Astrocyte of the hippocampus (primary cell): ENCODE data around the gene APC2.

Experiments used
- DNase-seq: peaks from one replicate; pipeline ENCODE4 v3.0.0; 2011; ENCODE audit warnings: low read depth, low spot score

The APC2 gene

DNA sequence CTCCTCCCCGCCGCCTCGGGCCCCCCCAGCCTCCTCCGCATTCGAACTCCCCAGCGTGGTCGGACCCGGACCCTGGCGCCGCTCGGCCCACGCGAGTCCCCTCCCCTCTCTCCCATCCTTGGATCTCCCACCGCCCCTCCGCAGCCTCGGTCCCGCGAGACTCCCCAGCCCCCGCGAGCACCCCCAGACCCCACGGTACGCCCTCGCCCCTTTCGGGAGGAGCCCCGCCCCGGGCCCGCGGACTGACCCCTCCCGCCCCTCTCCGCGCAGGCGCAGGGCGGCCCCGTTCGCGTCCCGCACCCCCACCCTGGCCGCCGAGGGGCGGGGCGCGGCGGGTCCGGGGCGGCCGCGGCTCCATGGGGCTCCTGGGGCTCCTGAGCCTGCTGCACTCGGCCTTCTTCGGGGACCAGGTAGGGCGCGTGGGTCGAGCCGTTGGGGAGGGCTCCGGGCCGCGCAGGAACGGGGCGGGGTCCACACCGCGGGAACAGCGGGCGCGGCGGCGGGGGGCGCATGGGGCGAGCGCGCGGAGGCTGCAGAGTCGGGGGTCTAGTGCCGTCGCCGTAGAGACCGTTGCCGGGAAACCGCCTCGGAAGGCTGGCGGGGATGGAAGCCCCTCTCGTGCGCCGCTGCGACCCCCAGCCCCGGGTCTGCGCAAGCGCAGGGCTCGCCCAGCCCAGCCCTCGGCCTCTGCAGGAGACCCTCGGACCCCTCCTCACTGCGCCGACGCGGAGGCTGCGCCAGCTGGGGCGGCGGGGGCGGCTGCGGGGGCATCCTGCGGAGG lies 3.8 kb upstream of the APC2 start:
- peak; percentile 86 for DNase-seq

DNA sequence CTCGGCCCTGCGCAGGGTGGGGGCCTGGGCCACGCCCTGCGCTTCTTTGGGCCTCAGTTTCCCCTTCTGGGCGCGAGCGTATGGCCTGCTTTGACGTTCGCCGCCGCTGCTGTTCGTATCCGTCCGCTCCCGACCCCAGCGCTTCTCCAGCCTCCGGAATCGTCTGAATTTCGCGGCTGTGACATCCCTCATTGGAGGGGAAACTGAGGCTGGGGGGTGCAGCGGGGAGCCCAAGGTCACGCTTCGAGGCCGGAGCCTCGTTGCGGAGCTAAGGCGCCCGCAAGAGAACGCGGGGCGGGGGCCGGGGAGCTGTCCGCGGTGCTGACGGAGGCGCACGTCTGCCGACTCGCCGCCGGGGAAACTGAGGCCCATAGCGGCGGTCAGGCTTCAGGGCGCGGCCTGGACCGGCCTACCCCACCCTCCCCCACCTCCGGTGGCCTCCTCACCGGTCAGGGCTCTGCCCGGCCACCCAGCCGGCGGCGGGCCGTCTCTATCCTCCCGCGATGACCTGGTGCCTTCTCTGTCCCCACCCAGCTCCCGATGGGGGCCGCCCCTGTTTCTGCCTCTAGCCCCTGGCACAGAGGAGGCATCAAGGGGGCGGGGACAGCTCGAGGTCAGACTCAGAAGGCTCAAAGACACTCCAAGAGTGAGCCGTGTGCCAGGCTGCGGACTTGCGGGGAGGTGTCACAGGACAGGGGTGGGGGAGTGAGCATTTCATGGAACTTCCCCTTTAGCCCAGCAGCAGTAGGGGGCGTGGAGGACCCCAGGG lies 3.0 kb upstream of the APC2 start:
- peak; percentile 50 for DNase-seq

DNA sequence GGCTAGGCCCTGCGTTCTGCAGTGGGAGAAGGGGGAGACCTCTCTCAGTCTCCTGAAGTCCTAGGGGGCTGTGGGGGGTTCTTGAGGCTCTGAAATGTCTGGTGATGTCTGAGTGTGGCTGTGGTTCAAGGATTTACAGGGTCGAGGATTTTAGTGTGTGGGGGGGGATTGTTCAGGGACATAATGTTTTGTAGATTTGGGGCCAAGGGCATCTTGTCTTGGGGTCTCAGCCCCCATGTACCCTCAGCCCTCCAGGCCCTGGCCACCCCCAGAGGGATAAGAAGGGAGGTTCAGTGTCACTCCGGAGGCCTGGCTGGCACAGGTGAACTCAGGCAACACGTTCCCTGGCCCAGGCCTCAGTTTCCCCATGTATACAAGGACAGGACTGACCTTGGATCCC lies 2.4 kb upstream of the APC2 start:
- DNase-seq, result no peak

DNA sequence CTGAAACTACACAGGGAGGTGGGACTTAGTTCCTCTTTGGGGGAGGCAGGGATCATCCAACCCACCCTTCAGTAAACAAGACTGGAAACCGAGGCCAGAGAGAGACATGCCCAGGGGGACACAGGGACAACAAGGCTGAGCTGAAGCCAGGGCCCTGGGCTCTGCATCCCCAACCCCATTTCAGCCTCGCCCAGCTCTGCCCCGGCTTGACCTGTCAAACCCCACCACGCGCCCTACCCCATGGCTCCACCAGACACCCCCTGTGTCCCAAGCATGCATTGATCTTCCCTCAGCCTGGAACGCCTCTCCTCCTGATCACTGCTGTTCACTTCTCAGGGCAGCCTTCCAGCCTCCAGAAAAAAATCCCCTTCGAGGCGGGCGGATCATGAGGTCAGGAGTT lies 2.0 kb upstream of the APC2 start:
- no peak for DNase-seq

DNA sequence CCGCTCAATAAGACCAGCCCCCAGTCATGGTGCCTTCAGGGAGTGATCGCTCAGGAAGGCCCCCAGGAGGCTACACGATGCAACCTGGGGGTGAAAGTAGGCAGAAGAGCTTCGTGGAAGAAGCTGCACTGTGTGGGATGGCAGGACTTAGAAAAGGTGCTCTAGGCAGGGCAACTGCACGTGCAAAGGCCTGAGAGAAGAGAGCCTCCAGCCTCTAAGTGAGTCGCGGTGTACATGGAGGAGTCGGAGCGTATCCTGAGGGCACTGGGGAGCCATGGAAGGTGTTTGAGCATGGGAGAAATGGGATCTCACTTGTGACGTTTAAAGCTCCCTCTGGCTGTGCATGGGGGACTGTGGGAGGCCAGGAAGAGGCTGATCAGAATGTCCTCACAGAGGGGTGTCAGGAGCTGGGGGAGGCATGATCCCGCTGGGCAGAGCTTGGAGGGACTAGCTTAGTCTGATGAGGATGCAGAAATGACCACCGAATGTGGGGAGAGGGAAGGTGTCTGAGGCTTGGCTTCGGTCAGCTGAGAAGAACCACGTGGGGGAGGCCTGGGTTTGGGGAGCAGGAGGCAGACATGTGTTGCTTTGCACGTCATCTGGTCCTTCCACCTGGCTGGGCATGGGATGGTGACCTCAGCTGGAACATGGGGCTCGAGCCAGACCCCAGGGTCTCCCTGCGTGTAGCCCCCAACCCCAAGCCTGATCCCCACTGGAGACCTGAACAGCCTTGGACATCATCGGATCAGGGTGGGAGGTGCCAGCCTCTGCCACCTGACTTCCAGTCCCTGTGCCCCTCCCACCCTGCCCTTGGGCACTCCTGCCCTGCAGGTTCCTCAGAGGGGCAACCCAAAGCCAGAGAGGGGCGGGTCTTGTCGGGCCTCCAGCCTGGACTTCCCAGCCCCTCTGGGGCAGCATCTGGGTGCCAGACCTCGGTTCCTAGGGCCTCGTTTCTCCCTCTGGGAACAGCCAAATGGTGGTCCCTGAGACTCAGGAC lies 1.1 kb downstream of the APC2 start:
- DNase-seq, result no peak

DNA sequence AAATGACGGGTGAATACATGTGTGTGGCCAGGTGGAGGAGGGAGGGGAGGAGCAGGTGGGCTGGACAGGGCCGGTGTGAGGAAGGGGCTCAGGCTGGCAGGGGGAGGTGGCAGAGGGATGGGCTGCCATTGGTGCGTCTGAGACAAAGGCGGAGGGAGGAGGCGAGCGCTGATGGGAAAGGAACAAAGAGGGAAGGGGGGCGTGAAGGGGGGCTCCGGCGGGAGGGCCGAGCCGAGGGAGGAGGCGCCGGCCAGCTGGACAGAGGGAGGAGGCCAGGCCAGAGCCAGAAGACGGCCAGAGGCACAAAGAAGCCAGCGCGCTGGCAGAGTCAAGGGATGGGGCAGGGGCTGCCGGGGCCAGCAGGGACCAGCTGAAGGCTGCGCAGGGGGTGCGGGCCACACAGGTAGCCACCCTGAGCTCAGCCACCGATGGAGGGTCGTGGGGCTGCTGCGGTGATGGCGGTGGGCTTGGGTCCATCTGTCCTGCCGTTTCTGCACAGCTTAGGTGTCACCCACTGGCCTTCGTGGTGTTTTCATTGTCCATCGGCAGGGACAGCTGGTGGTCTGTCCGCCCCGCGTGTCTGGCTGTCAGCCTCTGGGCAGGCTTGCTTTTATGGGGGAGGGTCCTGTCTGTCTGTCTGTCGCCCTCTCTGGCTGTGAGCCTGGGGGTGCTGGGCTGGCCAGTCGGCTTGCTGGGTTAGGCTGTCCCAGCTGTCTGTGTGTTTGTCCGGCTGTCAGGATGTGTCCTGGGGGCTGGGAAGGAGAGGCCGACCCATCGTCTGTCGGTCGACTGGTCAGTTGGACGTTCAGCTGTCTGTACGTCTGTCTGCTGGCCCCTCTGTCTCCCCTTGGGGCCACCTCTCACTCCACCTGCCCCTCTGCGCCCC lies 2.2 kb downstream of the APC2 start:
- peak; percentile 51 for DNase-seq

DNA sequence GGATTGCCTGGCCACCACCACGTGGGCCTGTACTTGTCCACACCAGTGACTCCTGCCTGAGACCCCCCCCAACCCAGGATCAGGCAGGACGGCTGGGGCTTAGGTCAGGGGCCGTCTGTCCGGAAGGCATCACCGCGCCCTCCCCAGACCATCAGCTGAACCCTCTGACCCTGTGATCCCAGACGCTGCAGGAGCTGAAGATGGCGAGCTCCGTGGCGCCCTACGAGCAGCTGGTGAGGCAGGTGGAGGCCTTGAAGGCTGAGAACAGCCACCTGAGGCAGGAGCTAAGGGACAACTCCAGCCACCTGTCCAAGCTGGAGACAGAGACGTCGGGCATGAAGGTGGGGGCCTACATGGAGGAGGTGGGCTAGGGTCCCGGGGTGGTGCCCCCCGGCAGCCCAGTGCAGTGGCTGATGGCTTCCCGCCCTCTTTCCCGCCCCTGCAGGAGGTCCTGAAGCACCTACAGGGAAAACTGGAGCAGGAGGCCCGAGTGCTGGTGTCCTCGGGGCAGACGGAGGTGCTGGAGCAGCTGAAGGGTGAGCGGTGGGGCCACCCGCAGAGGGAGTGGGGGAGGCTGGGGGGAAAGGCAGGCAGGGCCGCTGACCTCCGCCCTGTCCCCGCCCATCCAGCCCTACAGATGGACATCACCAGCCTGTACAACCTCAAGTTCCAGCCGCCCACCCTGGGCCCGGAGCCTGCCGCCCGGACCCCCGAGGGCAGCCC lies 3.0 kb downstream of the APC2 start:
- DNase-seq, result no peak

DNA sequence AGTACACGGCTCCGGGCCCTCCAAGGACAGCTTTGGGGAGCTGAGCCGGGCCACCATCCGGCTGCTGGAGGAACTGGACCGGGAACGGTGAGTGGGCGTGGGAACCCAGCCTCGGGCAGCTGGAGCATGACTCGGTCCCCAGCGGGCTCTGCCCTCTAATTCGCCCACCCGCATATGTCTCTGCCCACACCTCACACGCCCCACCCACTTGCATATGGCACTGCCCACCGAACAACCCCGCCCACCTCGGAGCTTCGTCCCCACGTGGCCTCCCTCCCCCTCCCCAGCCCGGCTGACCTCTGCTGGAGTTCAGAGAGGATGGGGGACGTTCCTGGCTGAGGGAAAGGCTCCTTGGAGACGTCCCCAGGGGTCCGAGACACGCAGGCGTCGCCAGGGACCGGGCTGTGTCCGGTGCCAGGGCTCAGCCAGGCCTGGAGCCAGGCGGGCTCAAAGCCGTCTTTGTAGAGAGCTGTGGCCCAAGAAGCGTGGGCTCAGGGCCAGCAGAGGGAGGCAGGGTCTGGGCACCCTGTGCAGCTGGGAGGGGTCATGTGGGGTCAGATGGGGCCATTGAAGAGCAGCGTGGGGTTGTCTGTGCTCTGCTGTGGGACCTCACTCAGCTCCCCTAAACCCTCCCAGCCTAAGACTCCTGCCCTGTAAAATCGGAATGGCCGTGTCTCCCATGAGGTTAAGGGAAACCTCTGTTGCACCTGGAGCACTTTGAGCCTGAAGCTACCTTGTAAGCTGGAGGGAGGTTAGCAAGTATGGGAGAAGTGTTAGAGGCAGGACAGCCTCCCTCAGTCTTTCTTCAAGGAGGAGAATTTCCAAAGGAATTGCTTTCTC lies 3.8 kb downstream of the APC2 start:
- DNase-seq, result peak; percentile 71

DNA sequence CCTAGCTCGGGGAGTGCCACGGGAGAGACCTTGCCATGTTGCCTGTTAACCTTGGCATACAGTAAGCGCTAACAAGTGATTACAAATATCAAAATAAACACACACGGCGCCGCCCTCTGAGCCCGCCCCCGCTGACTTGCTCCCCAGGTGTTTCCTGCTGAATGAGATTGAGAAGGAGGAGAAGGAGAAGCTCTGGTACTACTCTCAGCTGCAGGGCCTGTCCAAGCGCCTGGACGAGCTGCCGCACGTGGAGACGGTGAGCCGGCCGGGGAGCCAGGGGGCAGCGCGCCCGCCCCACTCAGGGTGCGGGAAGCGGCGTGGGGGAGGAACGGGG lies 5.0 kb downstream of the APC2 start:
- DNase-seq, result no peak

DNA sequence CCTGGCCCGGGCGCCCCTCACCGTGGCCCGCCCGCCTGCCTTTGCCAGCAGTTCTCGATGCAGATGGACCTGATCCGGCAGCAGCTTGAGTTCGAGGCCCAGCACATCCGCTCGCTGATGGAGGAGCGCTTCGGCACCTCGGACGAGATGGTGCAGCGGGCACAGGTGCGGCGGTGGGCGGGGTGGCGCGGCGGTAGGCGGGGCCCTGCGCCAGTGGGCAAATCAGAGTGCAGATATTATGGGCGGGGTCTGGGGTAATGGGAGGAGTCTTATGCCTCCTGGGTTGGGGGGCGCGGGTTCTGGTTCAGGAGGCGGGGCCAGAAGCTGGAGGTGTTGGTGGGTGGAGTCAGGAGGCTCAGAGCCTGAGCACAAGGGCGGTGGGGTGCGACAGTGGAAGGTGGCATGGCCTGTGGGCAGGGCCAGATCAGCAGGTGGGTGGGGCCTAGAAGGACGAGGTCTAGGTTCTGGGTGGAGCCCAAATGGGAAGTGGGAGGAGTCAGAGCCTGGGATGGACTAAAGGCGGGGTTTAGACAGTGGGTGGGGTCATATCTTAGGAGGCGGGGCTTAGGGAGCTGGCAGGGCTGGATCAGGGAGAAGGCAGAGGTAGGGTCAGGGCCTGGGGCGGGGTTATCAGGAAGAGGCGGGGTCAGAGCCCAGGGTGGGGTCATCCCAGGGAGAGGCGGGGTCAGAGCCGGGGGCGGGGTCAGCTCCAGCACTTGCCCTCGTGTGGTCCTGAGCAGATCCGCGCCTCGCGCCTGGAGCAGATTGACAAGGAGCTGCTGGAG lies 5.6 kb downstream of the APC2 start:
- peak; percentile 49 for DNase-seq

DNA sequence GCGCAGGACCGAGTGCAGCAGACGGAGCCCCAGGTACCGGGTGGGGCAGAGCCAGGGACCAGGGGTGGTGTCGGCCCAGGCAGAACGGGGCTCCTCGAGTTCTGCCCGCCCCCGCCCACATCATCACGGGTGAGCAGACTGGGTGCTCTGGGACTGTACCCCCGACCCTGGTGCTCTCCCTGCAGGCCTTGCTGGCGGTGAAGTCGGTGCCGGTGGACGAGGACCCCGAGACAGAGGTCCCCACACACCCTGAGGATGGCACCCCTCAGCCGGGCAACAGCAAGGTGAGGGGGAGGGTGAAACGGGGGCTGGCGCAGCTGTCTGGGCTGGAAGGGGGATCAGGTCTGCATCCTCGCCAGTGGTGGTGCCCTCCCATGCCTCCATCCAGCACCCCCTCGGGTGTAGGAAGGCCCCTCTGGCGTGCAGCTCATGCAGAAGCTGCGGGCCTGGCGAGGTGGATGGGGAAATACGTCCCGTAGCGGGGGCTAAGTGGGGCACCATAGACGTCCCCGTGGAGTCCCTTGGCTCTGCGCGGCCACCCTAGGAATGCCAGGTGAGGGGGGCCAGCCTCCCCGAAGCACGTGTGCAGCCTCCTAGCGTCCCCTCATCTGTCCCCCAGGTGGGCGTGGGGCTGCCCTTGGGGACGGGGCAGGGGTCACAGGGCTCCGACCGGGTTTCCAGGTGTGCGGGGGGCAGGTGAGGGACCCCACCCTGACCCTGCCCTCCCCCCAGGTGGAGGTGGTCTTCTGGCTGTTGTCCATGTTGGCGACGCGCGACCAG lies 6.4 kb downstream of the APC2 start:
- DNase-seq, result no peak

DNA sequence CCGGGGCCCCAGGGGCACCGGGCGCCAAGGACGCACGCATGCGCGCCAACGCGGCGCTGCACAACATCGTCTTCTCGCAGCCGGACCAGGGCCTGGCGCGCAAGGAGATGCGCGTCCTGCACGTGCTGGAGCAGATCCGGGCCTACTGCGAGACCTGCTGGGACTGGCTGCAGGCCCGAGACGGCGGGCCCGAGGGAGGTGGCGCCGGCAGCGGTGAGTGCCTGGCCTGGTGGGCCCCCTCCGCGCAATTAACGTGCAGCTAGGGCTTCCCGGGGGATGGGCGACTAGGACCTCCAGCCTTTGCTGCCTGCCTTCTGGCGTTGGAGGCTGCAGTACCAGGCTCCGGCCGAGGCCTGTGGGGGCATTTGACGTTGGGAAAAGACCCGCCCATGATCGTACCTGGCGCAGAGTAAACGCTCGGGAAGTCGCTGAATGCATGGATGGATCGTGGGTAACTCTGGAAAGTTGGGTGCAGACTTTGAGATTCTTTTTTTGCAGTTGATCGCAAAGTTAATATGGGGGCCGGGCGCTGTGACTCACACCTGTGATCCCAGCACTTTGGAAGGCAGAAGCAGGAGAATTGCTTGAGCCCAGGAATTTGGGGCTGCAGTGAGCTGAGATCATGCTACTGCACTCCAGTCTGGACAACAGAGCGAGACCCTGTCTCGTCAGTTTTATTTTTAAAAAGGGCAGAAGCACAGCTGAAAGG lies 7.3 kb downstream of the APC2 start:
- no peak for DNase-seq

DNA sequence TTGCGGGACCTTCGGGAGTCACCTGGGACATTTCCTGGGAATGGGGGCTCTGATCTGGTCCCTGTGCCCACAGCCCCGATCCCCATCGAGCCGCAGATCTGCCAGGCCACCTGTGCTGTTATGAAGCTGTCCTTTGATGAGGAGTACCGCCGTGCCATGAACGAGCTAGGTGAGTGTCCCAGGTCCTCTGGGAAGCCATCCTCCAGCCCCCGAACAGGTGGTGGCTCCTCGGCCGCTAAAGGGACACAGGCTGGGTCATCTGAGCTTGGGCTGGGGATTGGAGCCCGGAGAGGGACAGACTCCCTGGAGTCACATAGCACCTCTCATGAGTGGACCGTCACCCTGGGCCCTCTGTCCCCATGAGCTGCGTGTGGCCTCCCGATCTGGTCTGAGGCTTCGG lies 8.0 kb downstream of the APC2 start:
- no peak for DNase-seq

DNA sequence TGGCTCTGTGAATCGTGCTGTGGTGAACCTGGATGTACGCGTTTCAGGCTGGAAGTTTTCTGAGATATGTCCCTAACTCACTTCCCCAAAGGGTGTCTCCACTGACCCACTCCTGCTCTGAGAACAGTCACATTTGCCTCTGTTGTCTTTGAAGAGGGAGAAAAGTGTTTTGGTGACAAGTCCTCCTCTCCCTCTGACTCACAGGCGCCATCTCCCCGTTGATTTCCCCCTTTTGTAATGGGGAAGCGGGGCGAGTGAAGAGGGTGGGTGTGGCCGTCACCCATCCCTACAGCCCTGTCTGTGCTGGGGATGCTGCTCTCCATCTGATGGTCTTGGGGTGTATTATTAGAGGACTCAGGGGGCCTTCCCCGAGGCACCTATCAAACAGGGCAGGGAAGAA lies 9.6 kb downstream of the APC2 start:
- DNase-seq, result no peak

DNA sequence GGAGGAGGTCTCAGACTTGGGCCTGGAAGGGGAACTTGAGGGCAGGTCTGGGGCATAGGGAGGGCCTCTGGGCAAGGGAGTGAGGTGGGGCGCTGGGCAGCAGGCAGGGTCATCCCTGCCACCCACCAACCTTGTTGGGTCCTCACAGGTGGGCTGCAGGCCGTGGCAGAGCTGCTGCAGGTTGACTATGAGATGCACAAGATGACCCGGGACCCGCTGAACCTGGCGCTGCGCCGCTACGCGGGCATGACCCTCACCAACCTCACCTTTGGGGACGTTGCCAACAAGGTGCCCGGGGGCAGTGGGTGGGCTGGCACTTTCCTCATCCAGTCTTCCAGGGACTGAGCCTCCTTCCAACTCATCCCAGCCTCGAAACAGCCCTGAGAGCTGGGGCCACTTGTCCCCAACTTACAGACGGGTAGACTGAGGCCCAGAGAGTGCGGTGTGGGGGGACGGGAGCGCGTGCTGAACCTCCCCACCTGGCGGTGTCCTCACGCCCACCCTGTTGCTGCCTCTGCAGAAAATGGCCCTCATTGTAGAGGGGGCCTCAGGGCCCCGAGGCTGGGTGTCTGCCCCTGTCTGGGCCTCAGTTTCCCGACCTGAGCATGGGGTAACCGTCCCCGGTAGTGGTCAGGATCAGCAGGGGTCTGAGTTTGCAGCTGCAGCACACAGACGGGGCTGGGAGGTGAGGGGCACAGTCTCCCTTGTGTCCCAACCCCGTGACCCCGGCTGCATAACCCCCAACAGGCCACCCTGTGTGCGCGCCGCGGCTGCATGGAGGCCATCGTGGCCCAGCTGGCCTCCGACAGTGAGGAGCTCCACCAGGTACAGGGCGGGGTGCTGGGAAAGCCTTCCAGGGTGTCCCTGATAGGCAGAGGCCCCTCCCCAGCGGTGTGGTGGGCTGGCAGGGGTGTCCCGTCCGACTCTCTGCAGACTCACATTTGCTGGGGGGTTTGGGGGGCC lies 10.4 kb downstream of the APC2 start:
- no peak for DNase-seq

DNA sequence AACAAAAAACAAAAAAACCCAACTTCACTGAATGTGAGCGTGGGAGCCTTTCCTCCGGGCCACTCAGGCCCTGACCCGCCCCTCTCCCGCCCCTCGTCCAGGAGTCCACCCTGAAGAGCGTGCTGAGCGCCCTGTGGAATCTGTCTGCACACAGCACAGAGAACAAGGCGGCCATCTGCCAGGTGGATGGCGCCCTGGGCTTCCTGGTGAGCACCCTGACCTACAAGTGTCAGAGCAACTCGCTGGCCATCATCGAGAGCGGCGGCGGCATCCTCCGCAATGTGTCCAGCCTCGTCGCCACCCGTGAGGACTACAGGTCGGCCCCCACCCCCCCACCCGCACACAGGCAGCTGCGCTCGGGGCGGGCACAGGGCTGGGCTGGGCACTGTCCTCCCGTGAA lies 11.9 kb downstream of the APC2 start:
- no peak for DNase-seq
